Keratinocyte (primary cell): ENCODE measurements around the gene RHOG. TPM values are rescaled to one million over a fixed set of nuclear protein-coding genes. Genes with fewer than 3 reads are reported as not detected.

ENCODE experiments used
- DNase-seq: peaks from one replicate; pipeline ENCODE4 v3.0.0-alpha.2; 2011; ENCODE audit warnings: low read depth, missing footprints, low spot score
- FAIRE-seq: peaks from 2 replicates; lab custom pipeline; 2011; peaks lifted over from hg19 to GRCh38; lab: Jason Lieb, UNC
- H2AFZ ChIP-seq: 2 replicates; pipeline ENCODE4 v1.6.0; 2012; ENCODE audit warnings: low read length, control low read depth, inconsistent platforms; ENCODE audit not compliant: control insufficient read depth
- H3K27ac ChIP-seq: 2 replicates; pipeline ENCODE4 v1.5.1; 2011; ENCODE audit warnings: low read length; ENCODE audit not compliant: control insufficient read depth, insufficient read depth
- H3K27me3 ChIP-seq: 3 replicates; pipeline ENCODE4 v1.6.0; 2011; ENCODE audit warnings: low read length; ENCODE audit not compliant: control insufficient read depth, insufficient read depth; ENCODE audit errors: extremely low read depth
- H3K36me3 ChIP-seq, 2 experiments: 2 replicates in 1 of 2; 3 replicates in 1 of 2; pipeline ENCODE4 v1.5.1; 2011; ENCODE audit warnings: low read length in 2 of 2, mild to moderate bottlenecking in 1 of 2; ENCODE audit not compliant: control insufficient read depth in 2 of 2, insufficient read depth in 2 of 2; ENCODE audit errors: extremely low read depth in 1 of 2
- H3K4me1 ChIP-seq: 3 replicates; pipeline ENCODE4 v1.5.1; 2011; ENCODE audit warnings: low read length; ENCODE audit not compliant: control insufficient read depth, insufficient read depth; ENCODE audit errors: extremely low read depth
- H3K4me2 ChIP-seq: 3 replicates; pipeline ENCODE4 v1.6.0; 2011; ENCODE audit warnings: low read depth, low read length; ENCODE audit not compliant: control insufficient read depth, insufficient read depth; ENCODE audit errors: extremely low read depth
- H3K4me3 ChIP-seq, 3 experiments: fragments of 200-600 bp in 1 of 3; sonication (generic) in 1 of 3; 2 replicates in 2 of 3; 3 replicates in 1 of 3; pipeline ENCODE4 v1.5.1; 2011 to 2016; ENCODE audit warnings: low read length in 3 of 3, mild to moderate bottlenecking in 3 of 3, control low read depth in 2 of 3, inconsistent platforms in 1 of 3, low read depth in 1 of 3, mixed read lengths in 1 of 3, mixed run types in 1 of 3, moderate library complexity in 1 of 3; ENCODE audit not compliant: control insufficient read depth in 2 of 3, insufficient read depth in 2 of 3; ENCODE audit errors: extremely low read depth in 1 of 3
- H3K79me2 ChIP-seq: 2 replicates; pipeline ENCODE4 v1.6.0; 2012; ENCODE audit warnings: low read length; ENCODE audit not compliant: control insufficient read depth, insufficient read depth
- H3K9ac ChIP-seq: 3 replicates; pipeline ENCODE4 v1.6.0; 2011; ENCODE audit warnings: low read length; ENCODE audit not compliant: control insufficient read depth, insufficient read depth; ENCODE audit errors: extremely low read depth
- H3K9me1 ChIP-seq: 3 replicates; pipeline ENCODE4 v1.6.0; 2011; ENCODE audit warnings: low read length; ENCODE audit not compliant: control insufficient read depth, insufficient read depth; ENCODE audit errors: extremely low read depth
- H3K9me3 ChIP-seq: 2 replicates; pipeline ENCODE4 v1.5.1; 2012; ENCODE audit warnings: low read depth, low read length; ENCODE audit not compliant: control insufficient read depth
- H4K20me1 ChIP-seq: 3 replicates; pipeline ENCODE4 v1.6.0; 2011; ENCODE audit warnings: low read length; ENCODE audit not compliant: control insufficient read depth, insufficient read depth; ENCODE audit errors: extremely low read depth
- CTCF ChIP-seq, 3 experiments: IDR thresholded peaks in 1 of 3; conservative IDR thresholded peaks in 1 of 3; optimal IDR thresholded peaks in 1 of 3; 2 replicates in 2 of 3; 3 replicates in 1 of 3; pipeline versions ENCODE3 to v1.5.1; 2011; ENCODE audit warnings: low read length in 3 of 3, mild to moderate bottlenecking in 3 of 3, moderate library complexity in 2 of 3, control low read depth in 1 of 3, inconsistent platforms in 1 of 3; ENCODE audit not compliant: insufficient read depth in 2 of 3; ENCODE audit errors: extremely low read depth in 1 of 3
- EZH2 ChIP-seq: IDR thresholded peaks from one replicate; pipeline ENCODE4 v1.6.1; 2012; ENCODE audit warnings: inconsistent platforms, mild to moderate bottlenecking, low read length, moderate library complexity
- dilution Hi-C: fragments of 300-500 bp; cut with MboI; formaldehyde crosslinking; loops from one replicate; pipeline ENCODE4 v1.7.0; 2020; ENCODE audit warnings: low sequenced_read_pairs; ENCODE audit not compliant: extremely low pct_ligation_motif_present
- polyA plus RNA-seq, 5 experiments: library from polyadenylated mRNA; depleted of rRNA in 3 of 5; stranded (reverse) in 3 of 5; stranded (forward) in 1 of 5; unstranded in 1 of 5; fragments of >200 nt; gene quantifications; 1 replicate in 1 of 5; 2 replicates in 3 of 5; 3 replicates in 1 of 5; pipeline versions ENCODE4 v1.2.1 to v1.2.3, GENCODE V29; 2011 to 2012; ENCODE audit warnings: missing spikeins in 2 of 5, low read depth in 1 of 5, low replicate concordance in 1 of 5

Gene RHOG
- polyA plus RNA-seq, 1 donor (not counting 4 experiments of a cell fraction or from before 2014, with no cell fraction given) = 39.8 TPM

- Histone ChIP-seq H3K27me3 (no peaks in the 10 kb centered on the region), H4K20me1 (no peaks in the 10 kb centered on the region), H3K9me1 (peaks cover 2% of the 10 kb centered on the region), H3K4me2 (peak within 1 kb of the TSS; percentile 87), H2AFZ (peak within 1 kb of the TSS; percentile 84), H3K79me2 (no peaks in the 10 kb centered on the region), H3K9ac (peak within 1 kb of the TSS; percentile 63), H3K36me3 (peaks cover 0 to 13% of the 10 kb centered on the region in 2 experiments), H3K4me1 (peaks cover 29% of the 10 kb centered on the region), H3K27ac (peak within 1 kb of the TSS; percentile 29), H3K4me3 (peak within 1 kb of the TSS; percentile 61 to 75 (median 64)), H3K9me3 (no peaks in the 10 kb centered on the region)
- peak; percentile 43 for FAIRE-seq
- dilution Hi-C loops = no loop called here
- TF ChIP-seq EZH2 (no peak), CTCF (optimal IDR thresholded peaks at IDR 0.05 in 1 of 3, IDR thresholded peaks at IDR 0.05 in 1 of 3, conservative IDR thresholded peaks at IDR 0.05 in 1 of 3; ENCODE audit: extremely low read depth in 1 of 3, insufficient read depth in 2 of 3, low read length in 3 of 3) (peak; percentile 77 to 89 (median 88))
- DNase-seq = no peak
Measured at GRCh38 chr11:3807909-3808860, 32.6 kb downstream of the RHOG start, which contains the start of gene PGAP2. Gene PGAP2 (plus strand): TSS chr11:3808560. CDS start chr11:3811260, 2,700 bp downstream.

GRCh38 chr11:3803726-3804495, 36.8 kb downstream of the RHOG start:
- H3K4me3 ChIP-seq = no peak overlapping the region
- TF ChIP-seq CTCF (optimal IDR thresholded peaks at IDR 0.05 in 1 of 3, IDR thresholded peaks at IDR 0.05 in 1 of 3, conservative IDR thresholded peaks at IDR 0.05 in 1 of 3; ENCODE audit: extremely low read depth in 1 of 3, insufficient read depth in 2 of 3, low read length in 3 of 3) (no peak), EZH2 (no peak)
- H2AFZ ChIP-seq = peak overlapping the region; percentile 50
- H3K27me3 ChIP-seq = no peaks in the 10 kb centered on the region
- no peaks in the 10 kb centered on the region for H3K9me3 ChIP-seq
- H3K4me2 ChIP-seq = peak overlapping the region; percentile 25
- H3K9ac ChIP-seq = no peak overlapping the region
- no peak for FAIRE-seq
- no peaks in the 10 kb centered on the region for H3K79me2 ChIP-seq
- no peaks in the 10 kb centered on the region for H3K9me1 ChIP-seq
- DNase-seq = no peak
- dilution Hi-C loops = no loop called here
- peaks cover 12% of the 10 kb centered on the region for H3K4me1 ChIP-seq
- no peaks in the 10 kb centered on the region for H3K36me3 ChIP-seq
- no peaks in the 10 kb centered on the region for H4K20me1 ChIP-seq
- no peak overlapping the region for H3K27ac ChIP-seq
